ENCODE measurements around the gene CAPNS2. TPM values are rescaled to one million over a fixed set of nuclear protein-coding genes. Genes with fewer than 3 reads are reported as not detected.

Gene CAPNS2
- total RNA-seq, 1 donor from 2014 or later = 0.24 TPM

GRCh38 chr16:55568207-55568606, 1.7 kb downstream of the CAPNS2 start:
- Histone ChIP-seq H3K36me3 (no peaks in the 10 kb centered on the region), H4K20me1 (ENCODE audit: low read depth) (no peaks in the 10 kb centered on the region), H3K4me3 (no peak overlapping the region), H3K27ac (no peak overlapping the region), H3K9me3 (ENCODE audit: low read depth) (no peaks in the 10 kb centered on the region), H3K4me2 (no peak overlapping the region), H3K79me2 (ENCODE audit: low read depth) (no peaks in the 10 kb centered on the region), H3K27me3 (no peaks in the 10 kb centered on the region), H2AFZ (replicated peaks) (no peak overlapping the region), H3F3A (ENCODE audit: low read depth) (no peaks in the 10 kb centered on the region), H3K4me1 (no peaks in the 10 kb centered on the region), H3K9ac (no peak overlapping the region)
- H3K9me3 Mint-ChIP-seq = no peaks in the 10 kb centered on the region
- H3K36me3 Mint-ChIP-seq = no peaks in the 10 kb centered on the region
- H3K27me3 Mint-ChIP-seq (ENCODE audit: insufficient read depth, low read depth) = no peaks in the 10 kb centered on the region
- peaks cover 4% of the 10 kb centered on the region for H3K4me1 Mint-ChIP-seq
- H3K4me3 Mint-ChIP-seq = no peak overlapping the region
- DNase-seq (ENCODE audit: low spot score) = no peak
- H3K27ac Mint-ChIP-seq = no peak overlapping the region
- no peak for TF ChIP-seq EZH2phosphoT487 (IDR thresholded peaks at IDR 0.05)
- no peak for TF ChIP-seq EZH2 (IDR thresholded peaks at IDR 0.05)
- TF ChIP-seq CTCF (IDR thresholded peaks at IDR 0.05) = no peak

GRCh38 chr16:55569025-55569424, 2.5 kb downstream of the CAPNS2 start:
- Histone ChIP-seq H4K20me1 (ENCODE audit: low read depth) (no peaks in the 10 kb centered on the region), H3K9ac (no peak overlapping the region), H3K4me1 (no peaks in the 10 kb centered on the region), H3K4me3 (no peak overlapping the region), H2AFZ (replicated peaks) (no peak overlapping the region), H3K27ac (no peak overlapping the region), H3K4me2 (no peak overlapping the region), H3K79me2 (ENCODE audit: low read depth) (no peaks in the 10 kb centered on the region), H3K9me3 (ENCODE audit: low read depth) (no peaks in the 10 kb centered on the region), H3K36me3 (no peaks in the 10 kb centered on the region), H3F3A (ENCODE audit: low read depth) (no peaks in the 10 kb centered on the region), H3K27me3 (no peaks in the 10 kb centered on the region)
- no peak overlapping the region for H3K4me3 Mint-ChIP-seq
- no peaks in the 10 kb centered on the region for H3K9me3 Mint-ChIP-seq
- H3K4me1 Mint-ChIP-seq = peaks cover 4% of the 10 kb centered on the region
- H3K27me3 Mint-ChIP-seq (ENCODE audit: insufficient read depth, low read depth) = no peaks in the 10 kb centered on the region
- DNase-seq (ENCODE audit: low spot score) = no peak
- no peak for TF ChIP-seq EZH2 (IDR thresholded peaks at IDR 0.05)
- TF ChIP-seq EZH2phosphoT487 (IDR thresholded peaks at IDR 0.05) = no peak
- TF ChIP-seq CTCF (IDR thresholded peaks at IDR 0.05) = no peak
- no peak overlapping the region for H3K27ac Mint-ChIP-seq
- H3K36me3 Mint-ChIP-seq = no peaks in the 10 kb centered on the region

- H3K36me3 Mint-ChIP-seq = no peaks in the 10 kb centered on the region
- Histone ChIP-seq H3K4me2 (no peak overlapping the region), H3K9ac (no peak overlapping the region), H3K4me3 (no peak overlapping the region), H3K27me3 (no peaks in the 10 kb centered on the region), H3K9me3 (ENCODE audit: low read depth) (no peaks in the 10 kb centered on the region), H2AFZ (replicated peaks) (no peak overlapping the region), H3K4me1 (no peaks in the 10 kb centered on the region), H4K20me1 (ENCODE audit: low read depth) (no peaks in the 10 kb centered on the region), H3K27ac (no peak overlapping the region), H3K79me2 (ENCODE audit: low read depth) (no peaks in the 10 kb centered on the region), H3K36me3 (no peaks in the 10 kb centered on the region), H3F3A (ENCODE audit: low read depth) (no peaks in the 10 kb centered on the region)
- peaks cover 4% of the 10 kb centered on the region for H3K4me1 Mint-ChIP-seq
- TF ChIP-seq EZH2 (IDR thresholded peaks at IDR 0.05) = no peak
- TF ChIP-seq EZH2phosphoT487 (IDR thresholded peaks at IDR 0.05) = no peak
- no peak for TF ChIP-seq CTCF (IDR thresholded peaks at IDR 0.05)
- no peak overlapping the region for H3K4me3 Mint-ChIP-seq
- no peak for DNase-seq (ENCODE audit: low spot score)
- H3K27me3 Mint-ChIP-seq (ENCODE audit: insufficient read depth, low read depth) = no peaks in the 10 kb centered on the region
- H3K9me3 Mint-ChIP-seq = no peaks in the 10 kb centered on the region
- H3K27ac Mint-ChIP-seq = no peak overlapping the region
Measured at GRCh38 chr16:55570159-55570558, 3.7 kb downstream of the CAPNS2 start.
